ENCODE measurements around the gene CLEC18C. TPM values are rescaled to one million over a fixed set of nuclear protein-coding genes. Genes with fewer than 3 reads are reported as not detected.
"Not testable (repeated sequence)": the region's sequence is repeated elsewhere in the genome, so short reads cannot be mapped to it uniquely, and the experiment has no call there.

CLEC18C gene
- polyA plus RNA-seq, 1 experiment, result 0.05 TPM

GRCh38 chr16:70160388-70160787 is 13.2 kb upstream of the CLEC18C start:
- DNase-seq (ENCODE audit: low read depth), result no peak
- Histone ChIP-seq H3K4me3 (ENCODE audit: low read depth, low read length) (no peak overlapping the region), H3K27me3 (ENCODE audit: control insufficient read depth, insufficient read depth, low read length) (no peaks in the 10 kb centered on the region), H3K36me3 (ENCODE audit: control insufficient read depth, insufficient read depth, low read length) (peaks cover 33% of the 10 kb centered on the region)
- ChIA-PET CTCF (interaction anchor here (1.0 to 1.3 kb wide), 2 partner anchors 92 to 94 kb away, joined by 4 read pairs; partner anchors contain the start of gene EXOSC6), POLR2A (no interaction called here)
- no peak for TF ChIP-seq CTCF (IDR thresholded peaks at IDR 0.05; ENCODE audit: insufficient read depth, low read depth, low read length)

GRCh38 chr16:70160821-70161220 is 12.8 kb upstream of the CLEC18C start:
- no peaks in the 10 kb centered on the region for H3K27me3 ChIP-seq (ENCODE audit: control insufficient read depth, insufficient read depth, low read length)
- no peak for TF ChIP-seq CTCF (IDR thresholded peaks at IDR 0.05; ENCODE audit: insufficient read depth, low read depth, low read length)
- POLR2A ChIA-PET, result no interaction called here
- CTCF ChIA-PET, result interaction anchor here (1.0 to 1.3 kb wide), 2 partner anchors 91 to 93 kb away, joined by 4 read pairs; partner anchors contain the start of gene EXOSC6
- H3K4me3 ChIP-seq (ENCODE audit: low read depth, low read length), result no peak overlapping the region
- H3K36me3 ChIP-seq (ENCODE audit: control insufficient read depth, insufficient read depth, low read length), result peaks cover 33% of the 10 kb centered on the region
- DNase-seq (ENCODE audit: low read depth), result no peak

- Histone ChIP-seq H3K27me3 (ENCODE audit: control insufficient read depth, insufficient read depth, low read length) (no peaks in the 10 kb centered on the region), H3K4me3 (ENCODE audit: low read depth, low read length) (no peak overlapping the region), H3K36me3 (ENCODE audit: control insufficient read depth, insufficient read depth, low read length) (peaks cover 31% of the 10 kb centered on the region)
- no peak for DNase-seq (ENCODE audit: low read depth)
- POLR2A ChIA-PET, result no interaction called here
- CTCF ChIA-PET, result interaction anchor here (1.1 kb wide), 1 partner anchor 9 kb away, joined by 3 read pairs; no protein-coding TSS in a partner anchor
- TF ChIP-seq CTCF (IDR thresholded peaks at IDR 0.05; ENCODE audit: insufficient read depth, low read depth, low read length), result no peak
Observed at GRCh38 chr16:70161350-70161749, 12.2 kb upstream of the CLEC18C start.

- POLR2A ChIA-PET, result no interaction called here
- peaks cover 25% of the 10 kb centered on the region for H3K36me3 ChIP-seq (ENCODE audit: control insufficient read depth, insufficient read depth, low read length)
Observed at GRCh38 chr16:70162041-70162451, 11.5 kb upstream of the CLEC18C start.

GRCh38 chr16:70163596-70163995 is 10.0 kb upstream of the CLEC18C start:
- POLR2A ChIA-PET, result no interaction called here
- no peak for TF ChIP-seq CTCF (IDR thresholded peaks at IDR 0.05; ENCODE audit: insufficient read depth, low read depth, low read length)
- Histone ChIP-seq H3K36me3 (ENCODE audit: control insufficient read depth, insufficient read depth, low read length) (peaks cover 15% of the 10 kb centered on the region), H3K4me3 (ENCODE audit: low read depth, low read length) (no peak overlapping the region), H3K27me3 (ENCODE audit: control insufficient read depth, insufficient read depth, low read length) (no peaks in the 10 kb centered on the region)
- DNase-seq (ENCODE audit: low read depth), result no peak
- CTCF ChIA-PET, result no interaction called here

More at GRCh38 chr16:70162041-70162451, 11.5 kb upstream of the CLEC18C start:
- DNase-seq (ENCODE audit: low read depth), result peak; percentile 25
- CTCF ChIA-PET, result interaction anchor here (1.1 kb wide), 1 partner anchor 10 kb away, joined by 3 read pairs; no protein-coding TSS in a partner anchor
- no peak for TF ChIP-seq CTCF (IDR thresholded peaks at IDR 0.05; ENCODE audit: insufficient read depth, low read depth, low read length)
- H3K4me3 ChIP-seq (ENCODE audit: low read depth, low read length), result no peak overlapping the region
- no peaks in the 10 kb centered on the region for H3K27me3 ChIP-seq (ENCODE audit: control insufficient read depth, insufficient read depth, low read length)

GRCh38 chr16:70166688-70167087 is 6.9 kb upstream of the CLEC18C start:
- POLR2A ChIA-PET; CTCF ChIA-PET; H3K27me3 ChIP-seq (ENCODE audit: control insufficient read depth, insufficient read depth, low read length); DNase-seq (ENCODE audit: low read depth); H3K4me3 ChIP-seq (ENCODE audit: low read depth, low read length); H3K36me3 ChIP-seq (ENCODE audit: control insufficient read depth, insufficient read depth, low read length): not testable (repeated sequence)

- DNase-seq (ENCODE audit: low read depth); POLR2A ChIA-PET; H3K36me3 ChIP-seq (ENCODE audit: control insufficient read depth, insufficient read depth, low read length); CTCF ChIA-PET; H3K27me3 ChIP-seq (ENCODE audit: control insufficient read depth, insufficient read depth, low read length); H3K4me3 ChIP-seq (ENCODE audit: low read depth, low read length): not testable (repeated sequence)
Observed at GRCh38 chr16:70173916-70174315, 329 bp downstream of the CLEC18C start.

GRCh38 chr16:70174387-70174932 is 873 bp downstream of the CLEC18C start:
- H3K4me3 ChIP-seq (ENCODE audit: low read depth, low read length); DNase-seq (ENCODE audit: low read depth); POLR2A ChIA-PET; CTCF ChIA-PET; H3K36me3 ChIP-seq (ENCODE audit: control insufficient read depth, insufficient read depth, low read length); H3K27me3 ChIP-seq (ENCODE audit: control insufficient read depth, insufficient read depth, low read length): not testable (repeated sequence)

Measured in BJ (cell line).